PFSK-1 (cell line): ENCODE data around the gene DENND2A.

Source experiments
- FOXP2 ChIP-seq: optimal IDR thresholded peaks from 2 replicates; pipeline ENCODE3; 2011; ENCODE audit warnings: borderline replicate concordance, control low read depth, inconsistent platforms; ENCODE audit not compliant: insufficient read depth; ENCODE audit errors: extremely low read length, extremely low read depth
- POLR2AphosphoS5 ChIP-seq: IDR thresholded peaks from 2 replicates; pipeline ENCODE4 v1.6.1; 2012; ENCODE audit warnings: low read depth, mild to moderate bottlenecking, control low read depth, low read length, moderate library complexity
- REST ChIP-seq, 2 experiments: IDR thresholded peaks; 2 replicates each; pipeline versions ENCODE4 v1.6.1 to v1.8.0; 2011 to 2012; ENCODE audit warnings: low read depth in 2 of 2, low read length in 2 of 2, control low read depth in 1 of 2, inconsistent platforms in 1 of 2, mild to moderate bottlenecking in 1 of 2, moderate library complexity in 1 of 2; ENCODE audit not compliant: insufficient read depth in 1 of 2
- SIN3A ChIP-seq: IDR thresholded peaks from 2 replicates; pipeline ENCODE4 v1.6.1; 2012; ENCODE audit warnings: mild to moderate bottlenecking, low read length, moderate library complexity, borderline replicate concordance; ENCODE audit not compliant: insufficient read depth

- TF ChIP-seq SIN3A = no peak
- no peak for TF ChIP-seq POLR2AphosphoS5
- TF ChIP-seq FOXP2 = no peak
- TF ChIP-seq REST (IDR thresholded peaks at IDR 0.05; ENCODE audit: insufficient read depth in 1 of 2, low read depth in 2 of 2, low read length in 2 of 2) = no peak
Measured at GRCh38 chr7:140495514-140496097, 145.0 kb downstream of the DENND2A start.
